ENCODE results near the gene NEUROD2.
A peak's percentile ranks its signal among the peaks of the same experiment; 100 is the strongest.

NEUROD2 gene

GRCh38 chr17:39578272-39578671 is 29.4 kb downstream of the NEUROD2 start:
- DNase-seq = no peak

- DNase-seq = peak; percentile 19
These were observed 31.5 kb downstream of the NEUROD2 start for GRCh38 chr17:39576187-39576586.

- DNase-seq = peak; percentile 61
These were observed 34.0 kb downstream of the NEUROD2 start for GRCh38 chr17:39573447-39574298.

- DNase-seq = no peak
These were observed 35.6 kb downstream of the NEUROD2 start for GRCh38 chr17:39572121-39572520.

- DNase-seq = no peak
These were observed 38.6 kb downstream of the NEUROD2 start for GRCh38 chr17:39569126-39569525.

- no peak for DNase-seq
These were observed 39.0 kb downstream of the NEUROD2 start for GRCh38 chr17:39568702-39569101.

GRCh38 chr17:39566094-39566850 is 41.4 kb downstream of the NEUROD2 start:
- DNase-seq = no peak

- DNase-seq = no peak
These were observed 43.4 kb downstream of the NEUROD2 start for GRCh38 chr17:39564211-39564848.

- no peak for DNase-seq
These were observed 44.2 kb downstream of the NEUROD2 start for GRCh38 chr17:39563476-39563875.

- DNase-seq = no peak
These were observed 44.7 kb downstream of the NEUROD2 start for GRCh38 chr17:39562976-39563375.

- no peak for DNase-seq
These were observed 45.3 kb downstream of the NEUROD2 start for GRCh38 chr17:39562395-39562794.

- no peak for DNase-seq
These were observed 51.3 kb downstream of the NEUROD2 start for GRCh38 chr17:39556423-39556822.

- DNase-seq = no peak
These were observed 52.4 kb downstream of the NEUROD2 start for GRCh38 chr17:39555368-39555767.

All from fibroblast of skin of right biceps (primary cell).